Skeletal muscle satellite cell (primary cell): ENCODE measurements around the gene RHEBL1.
"Not testable (repeated sequence)": the region's sequence is repeated elsewhere in the genome, so short reads cannot be mapped to it uniquely, and the experiment has no call there.

Source experiments
- H3K27me3 ChIP-seq: 2 replicates; pipeline ENCODE4 v1.7.0; 2013; ENCODE audit warnings: low read length; ENCODE audit not compliant: control insufficient read depth, insufficient read depth
- H3K36me3 ChIP-seq: 2 replicates; pipeline ENCODE4 v1.7.0; 2013; ENCODE audit warnings: mild to moderate bottlenecking, control low read depth, low read length; ENCODE audit not compliant: insufficient read depth
- H3K4me1 ChIP-seq: 2 replicates; pipeline ENCODE4 v1.7.0; 2013; ENCODE audit warnings: low read length; ENCODE audit not compliant: control insufficient read depth, insufficient read depth
- H3K4me2 ChIP-seq: 2 replicates; pipeline ENCODE4 v1.7.0; 2013; ENCODE audit warnings: mild to moderate bottlenecking, low read length
- H3K4me3 ChIP-seq: 2 replicates; pipeline ENCODE4 v1.7.0; 2013; ENCODE audit warnings: low read length
- H3K9ac ChIP-seq: 2 replicates; pipeline ENCODE4 v1.7.0; 2013; ENCODE audit warnings: mild to moderate bottlenecking, low read depth, low read length, moderate library complexity
- H3K9me3 ChIP-seq: replicated peaks from 2 replicates; pipeline ENCODE4 v1.7.0; 2013; ENCODE audit warnings: mild to moderate bottlenecking, control low read depth, low read length

Gene RHEBL1

GRCh38 chr12:49088150-49088931, 18.6 kb upstream of the RHEBL1 start:
- no peak overlapping the region for H3K4me3 ChIP-seq
- peak overlapping the region; percentile 70 for H3K4me2 ChIP-seq
- peaks cover 18% of the 10 kb centered on the region for H3K4me1 ChIP-seq
- no peaks in the 10 kb centered on the region for H3K36me3 ChIP-seq
- H3K9me3 ChIP-seq: no peaks in the 10 kb centered on the region
- no peak overlapping the region for H3K9ac ChIP-seq
- peaks cover 23% of the 10 kb centered on the region for H3K27me3 ChIP-seq

GRCh38 chr12:49086116-49086515, 16.3 kb upstream of the RHEBL1 start:
- no peaks in the 10 kb centered on the region for H3K36me3 ChIP-seq
- no peak overlapping the region for H3K4me3 ChIP-seq
- no peaks in the 10 kb centered on the region for H3K9me3 ChIP-seq
- H3K4me2 ChIP-seq: no peak overlapping the region
- H3K9ac ChIP-seq: no peak overlapping the region
- H3K4me1 ChIP-seq: peaks cover 14% of the 10 kb centered on the region
- H3K27me3 ChIP-seq: peaks cover 10% of the 10 kb centered on the region

GRCh38 chr12:49084438-49084837, 14.7 kb upstream of the RHEBL1 start:
- Histone ChIP-seq H3K27me3 (peaks cover 13% of the 10 kb centered on the region), H3K4me2 (no peak overlapping the region)

GRCh38 chr12:49079793-49080192, 10.0 kb upstream of the RHEBL1 start:
- peaks cover 3% of the 10 kb centered on the region for H3K27me3 ChIP-seq
- H3K36me3 ChIP-seq: no peaks in the 10 kb centered on the region
- H3K9me3 ChIP-seq: no peaks in the 10 kb centered on the region
- no peak overlapping the region for H3K9ac ChIP-seq
- no peak overlapping the region for H3K4me3 ChIP-seq
- H3K4me2 ChIP-seq: no peak overlapping the region
- H3K4me1 ChIP-seq: no peaks in the 10 kb centered on the region

More at GRCh38 chr12:49084438-49084837, 14.7 kb upstream of the RHEBL1 start:
- H3K4me1 ChIP-seq: peaks cover 7% of the 10 kb centered on the region
- H3K4me3 ChIP-seq: no peak overlapping the region
- H3K9me3 ChIP-seq: no peaks in the 10 kb centered on the region
- no peak overlapping the region for H3K9ac ChIP-seq
- no peaks in the 10 kb centered on the region for H3K36me3 ChIP-seq

GRCh38 chr12:49070971-49071370, 1.2 kb upstream of the RHEBL1 start:
- H3K9ac ChIP-seq: no peak overlapping the region
- H3K9me3 ChIP-seq: no peaks in the 10 kb centered on the region
- H3K4me3 ChIP-seq: no peak overlapping the region
- no peak overlapping the region for H3K4me2 ChIP-seq
- no peaks in the 10 kb centered on the region for H3K36me3 ChIP-seq
- peaks cover 11% of the 10 kb centered on the region for H3K4me1 ChIP-seq
- H3K27me3 ChIP-seq: no peaks in the 10 kb centered on the region

- Histone ChIP-seq H3K4me3 (peak overlapping the region; percentile 77), H3K27me3 (no peaks in the 10 kb centered on the region), H3K4me2 (peak overlapping the region; percentile 82), H3K36me3 (no peaks in the 10 kb centered on the region), H3K9me3 (no peaks in the 10 kb centered on the region), H3K9ac (peak overlapping the region; percentile 64), H3K4me1 (peaks cover 11% of the 10 kb centered on the region)
Measured at GRCh38 chr12:49068879-49069506, 786 bp downstream of the RHEBL1 start.

- Histone ChIP-seq H3K36me3 (no peaks in the 10 kb centered on the region), H3K4me2 (no peak overlapping the region), H3K9me3 (no peaks in the 10 kb centered on the region), H3K4me1 (peaks cover 15% of the 10 kb centered on the region), H3K4me3 (no peak overlapping the region), H3K9ac (no peak overlapping the region), H3K27me3 (no peaks in the 10 kb centered on the region)
Measured at GRCh38 chr12:49066120-49066519, 3.7 kb downstream of the RHEBL1 start.

GRCh38 chr12:49064767-49065152, 5.0 kb downstream of the RHEBL1 start:
- Histone ChIP-seq H3K4me2 (no peak overlapping the region), H3K9me3 (no peaks in the 10 kb centered on the region), H3K9ac (no peak overlapping the region), H3K4me1 (peaks cover 10% of the 10 kb centered on the region), H3K4me3 (no peak overlapping the region), H3K27me3 (no peaks in the 10 kb centered on the region), H3K36me3 (no peaks in the 10 kb centered on the region)

GRCh38 chr12:49061916-49062315, 7.9 kb downstream of the RHEBL1 start:
- Histone ChIP-seq H3K4me1 (peaks cover 14% of the 10 kb centered on the region), H3K4me2 (peak overlapping the region; percentile 94)
- H3K36me3 ChIP-seq, H3K27me3 ChIP-seq, H3K9ac ChIP-seq, H3K9me3 ChIP-seq, H3K4me3 ChIP-seq: not testable (repeated sequence)

- Histone ChIP-seq H3K4me3 (peak overlapping the region; percentile 91), H3K27me3 (no peaks in the 10 kb centered on the region), H3K4me2 (peak overlapping the region; percentile 94), H3K9ac (peak overlapping the region; percentile 98), H3K9me3 (no peaks in the 10 kb centered on the region), H3K4me1 (peaks cover 21% of the 10 kb centered on the region), H3K36me3 (no peaks in the 10 kb centered on the region)
Measured at GRCh38 chr12:49061157-49061650, 8.6 kb downstream of the RHEBL1 start.

GRCh38 chr12:49060237-49061156, 9.3 kb downstream of the RHEBL1 start, which contains the start of gene KMT2D:
Gene KMT2D (minus strand): TSS chr12:49060794. CDS start chr12:49055324, 5,470 bp downstream.
- peaks cover 3% of the 10 kb centered on the region for H3K36me3 ChIP-seq
- H3K9ac ChIP-seq: peak within 1 kb of the TSS; percentile 98
- H3K4me2 ChIP-seq: peak within 1 kb of the TSS; percentile 94
- H3K4me3 ChIP-seq: peak within 1 kb of the TSS; percentile 91
- no peaks in the 10 kb centered on the region for H3K27me3 ChIP-seq
- no peaks in the 10 kb centered on the region for H3K9me3 ChIP-seq
- peaks cover 28% of the 10 kb centered on the region for H3K4me1 ChIP-seq
